CD4-positive, alpha-beta T cell treated with Interleukin-4 for 1 hour (primary cell): Measurements from ENCODE around the gene DNAH9.
"Not testable (repeated sequence)": the region's sequence is repeated elsewhere in the genome, so short reads cannot be mapped to it uniquely, and the experiment has no call there.

Source experiments
- DNase-seq, 2 donors: peaks; one replicate each; pipeline ENCODE4 v3.0.0-alpha.2; 2020 to 2022

DNAH9 gene

GRCh38 chr17:11922638-11923037 lies 324.4 kb downstream of the DNAH9 start:
- DNase-seq: no peak

DNA sequence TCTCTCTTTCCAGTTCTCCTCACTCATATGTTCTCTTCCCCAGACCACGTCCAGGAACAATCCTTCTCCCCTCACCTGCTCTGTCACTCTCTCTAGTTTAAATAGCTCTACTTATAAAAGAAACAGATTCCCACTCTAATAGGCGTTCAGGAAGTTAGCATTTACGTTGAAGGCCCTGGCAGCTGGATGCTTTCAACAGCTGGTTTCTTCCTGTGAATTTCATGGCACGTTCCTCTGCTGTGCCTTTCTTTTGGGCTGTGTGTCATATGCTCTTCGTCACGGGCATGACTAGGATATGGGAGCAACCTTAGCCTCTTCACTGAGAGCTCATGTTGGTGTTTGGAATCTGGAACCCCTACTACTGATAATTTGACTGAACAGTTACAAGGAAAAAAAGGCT lies 325.8 kb downstream of the DNAH9 start:
- no peak for DNase-seq

- DNase-seq: no peak
Measured at GRCh38 chr17:11925262-11926021, 327.2 kb downstream of the DNAH9 start.

GRCh38 chr17:11928436-11928835 lies 330.2 kb downstream of the DNAH9 start:
- no peak for DNase-seq

GRCh38 chr17:11932337-11932898 lies 334.1 kb downstream of the DNAH9 start:
- DNase-seq: no peak

- no peak for DNase-seq
Measured at GRCh38 chr17:11935734-11936406, 337.6 kb downstream of the DNAH9 start.

DNA sequence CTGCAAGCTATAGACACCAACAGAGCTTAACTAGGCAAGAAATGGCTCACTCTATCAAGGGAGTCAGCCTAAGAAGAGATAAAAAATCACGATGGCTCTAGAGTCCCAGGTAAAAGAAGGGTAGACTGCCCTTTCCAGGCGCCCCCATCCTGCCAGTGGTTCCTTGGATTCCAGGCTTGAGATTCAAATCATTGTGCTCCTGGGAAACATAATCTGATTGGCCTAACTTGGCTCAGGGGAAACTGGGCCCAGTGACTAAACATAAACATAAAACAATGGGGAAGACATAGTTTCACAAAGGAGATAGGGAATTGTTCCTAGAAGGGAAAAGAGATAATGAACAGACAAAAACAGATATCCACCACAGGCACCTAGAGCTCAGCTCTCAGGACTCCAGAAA lies 342.6 kb downstream of the DNAH9 start:
- DNase-seq: no peak

- DNase-seq: not testable (repeated sequence)
Measured at GRCh38 chr17:11943086-11943485, 344.8 kb downstream of the DNAH9 start.

- DNase-seq: no peak
Measured at GRCh38 chr17:11943759-11944347, 345.6 kb downstream of the DNAH9 start.

DNA sequence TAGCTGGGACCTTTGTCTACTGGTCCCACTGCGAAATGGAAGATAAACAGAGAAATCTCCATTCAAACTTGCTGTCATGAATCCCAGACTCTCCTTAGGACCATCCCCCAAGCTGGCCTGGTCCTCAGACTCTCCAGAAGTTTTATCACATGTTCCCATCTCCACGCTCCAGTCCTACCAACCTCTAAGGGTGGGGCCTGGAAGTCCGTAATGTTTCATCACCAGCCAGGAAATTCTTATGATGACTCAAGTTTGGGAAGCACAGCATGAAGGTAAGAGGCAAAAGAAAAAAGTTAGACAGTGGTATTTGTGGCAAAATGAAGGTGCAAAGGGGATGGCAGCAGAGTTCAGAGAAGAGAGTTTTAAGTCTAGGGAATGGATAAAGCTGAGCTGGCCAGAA lies 346.3 kb downstream of the DNAH9 start:
- no peak for DNase-seq

DNA sequence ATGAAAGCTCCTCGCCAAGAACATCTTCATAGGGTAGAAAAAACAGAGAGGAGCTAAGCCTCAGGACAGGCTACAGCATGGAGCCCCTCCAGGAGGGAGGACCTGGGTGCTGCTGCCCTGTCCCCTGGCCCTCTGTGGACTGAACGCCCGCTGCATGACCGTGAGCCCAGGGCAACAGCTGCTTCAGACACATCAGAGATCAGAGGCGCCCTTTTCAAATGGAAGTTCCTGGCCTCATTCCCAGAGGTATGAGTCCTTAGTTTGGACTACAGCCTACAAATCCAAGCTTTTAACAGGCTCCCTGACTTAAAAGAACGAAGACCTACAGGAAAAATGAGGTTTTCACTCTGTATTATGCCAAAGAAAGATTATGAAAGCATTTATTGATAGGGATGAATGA lies 350.5 kb downstream of the DNAH9 start:
- DNase-seq: no peak

GRCh38 chr17:11949571-11949970 lies 351.3 kb downstream of the DNAH9 start:
- not testable (repeated sequence) for DNase-seq

- no peak for DNase-seq
Measured at GRCh38 chr17:11950771-11951519, 352.7 kb downstream of the DNAH9 start.

DNA sequence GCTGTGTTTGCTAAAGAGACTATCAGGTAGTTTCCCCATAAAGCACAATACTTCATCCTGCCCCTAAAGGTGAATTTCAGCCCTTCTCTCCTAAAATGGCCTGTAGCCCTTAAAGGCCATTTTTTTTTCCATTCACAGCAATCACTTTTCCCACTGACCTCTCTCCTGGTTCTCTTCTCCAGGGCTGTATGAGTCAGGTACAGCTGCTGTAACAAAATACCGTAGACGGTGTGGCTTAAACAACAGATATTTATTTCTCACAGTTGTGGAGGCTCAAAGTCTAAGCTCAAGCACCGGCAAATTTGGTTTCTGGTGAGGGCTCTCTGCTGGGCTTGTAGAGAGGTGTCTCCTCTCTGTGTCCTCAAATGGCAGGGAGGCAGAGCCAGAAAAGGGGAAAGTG lies 354.3 kb downstream of the DNAH9 start:
- no peak for DNase-seq

DNA sequence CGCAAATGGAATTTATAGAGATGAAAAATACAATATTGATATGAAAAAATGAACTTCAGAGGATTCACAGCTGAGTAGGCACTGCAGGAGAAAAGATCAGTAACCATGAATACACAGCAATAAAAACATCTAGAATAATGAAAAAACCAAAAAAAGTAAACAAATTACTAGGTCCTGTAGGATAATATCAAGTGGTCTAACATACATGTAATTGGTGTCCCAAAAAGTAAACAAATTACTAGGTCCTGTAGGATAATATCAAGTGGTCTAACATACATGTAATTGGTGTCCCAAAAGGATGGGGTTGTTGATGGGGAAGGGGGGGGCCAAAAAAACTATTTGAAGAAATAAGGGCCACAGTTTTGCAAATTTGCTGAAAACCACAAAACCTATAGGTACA lies 355.7 kb downstream of the DNAH9 start:
- no peak for DNase-seq

DNA sequence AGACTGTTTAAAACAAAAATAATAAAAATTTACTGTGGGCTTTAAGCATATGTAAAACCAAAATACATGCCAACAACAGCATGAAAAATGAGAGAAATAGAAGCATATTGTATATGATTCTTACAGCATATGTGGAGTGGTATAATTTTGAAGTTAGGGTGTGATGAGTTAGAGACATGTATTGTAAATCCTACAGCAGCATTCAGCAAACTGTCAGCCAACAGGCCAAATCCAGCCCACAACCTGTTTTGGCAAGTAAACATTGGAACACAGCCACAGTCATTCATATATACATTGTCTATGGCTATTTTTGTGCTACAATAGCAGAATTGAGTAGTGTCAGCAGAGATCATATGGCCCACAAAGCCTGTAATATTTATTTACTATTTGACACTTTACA lies 356.7 kb downstream of the DNAH9 start:
- DNase-seq: no peak

- DNase-seq: no peak
Measured at GRCh38 chr17:11969565-11969964, 371.3 kb downstream of the DNAH9 start.

DNA sequence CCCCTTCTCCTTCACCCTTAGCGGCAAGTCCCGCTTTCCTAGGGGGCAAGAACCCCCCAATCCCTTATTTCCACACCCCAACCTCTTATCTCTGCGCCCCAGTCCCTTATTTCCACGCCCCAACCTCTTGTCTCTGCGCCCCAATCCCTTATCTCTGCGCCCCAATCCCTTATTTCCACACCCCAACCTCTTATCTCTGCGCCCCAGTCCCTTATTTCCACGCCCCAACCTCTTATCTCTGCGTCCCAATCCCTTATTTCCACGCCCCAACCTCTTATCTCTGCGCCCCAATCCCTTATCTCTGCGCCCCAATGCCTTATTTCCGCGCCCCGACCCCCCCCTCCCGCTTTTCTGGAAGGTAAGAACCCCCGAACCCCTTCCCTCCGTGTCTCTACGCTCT lies 374.5 kb downstream of the DNAH9 start:
- not testable (repeated sequence) for DNase-seq

DNA sequence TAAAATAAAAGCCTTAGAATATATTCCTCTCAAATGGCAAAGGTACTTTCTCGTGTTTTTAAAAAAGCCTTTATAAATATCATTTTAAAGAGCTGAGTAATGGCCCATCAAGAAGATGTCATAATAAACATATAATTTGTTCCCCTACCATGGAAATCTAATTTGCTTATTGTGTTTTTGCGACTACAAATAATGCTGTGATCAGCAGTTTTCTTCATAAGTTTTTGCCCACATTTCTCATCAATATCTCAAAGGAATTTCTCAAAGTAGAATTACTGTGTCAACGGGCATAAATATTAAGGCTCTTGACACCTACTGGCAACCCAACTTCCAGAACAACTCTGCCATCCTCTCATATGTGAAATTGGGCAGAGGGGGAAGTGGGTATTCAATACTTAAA lies 381.5 kb downstream of the DNAH9 start:
- no peak for DNase-seq

- no peak for DNase-seq
Measured at GRCh38 chr17:11980813-11981212, 382.5 kb downstream of the DNAH9 start.

DNA sequence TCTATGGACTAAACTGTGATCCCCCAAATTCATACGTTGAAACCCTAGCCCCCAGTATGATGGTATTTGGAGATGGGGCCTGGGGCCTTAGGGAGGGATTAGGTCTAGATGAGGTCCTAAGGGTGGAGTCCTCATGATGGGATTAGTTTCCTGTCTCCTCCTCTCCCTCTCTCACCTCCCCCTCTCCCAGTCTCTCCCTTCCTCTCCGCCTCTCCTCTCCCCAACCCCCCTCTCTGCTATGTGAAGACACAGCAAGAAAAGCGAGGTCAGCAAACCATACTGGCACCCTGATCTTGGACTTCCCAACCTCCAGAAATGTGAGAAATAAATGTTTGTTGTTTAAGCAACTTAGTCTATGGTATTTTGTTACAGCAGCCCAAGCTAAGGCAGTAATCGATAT lies 383.6 kb downstream of the DNAH9 start:
- DNase-seq: no peak

- DNase-seq: no peak
Measured at GRCh38 chr17:11986179-11986941, 388.1 kb downstream of the DNAH9 start.
